GM12878 (cell line): ENCODE data around the gene OR2B6. TPM values are rescaled to one million over a fixed set of nuclear protein-coding genes. Genes with fewer than 3 reads are reported as not detected.

Experiments
- ATAC-seq: fragments of 200-7000 bp; cut with Tn5 transposase; 3 replicates; pipeline ENCODE4 v1.9.1; 2020; ENCODE audit warnings: mild to moderate bottlenecking, moderate library complexity
- BruUV-seq: library from RNA; stranded (reverse); fragments of 400-500 nt; replicated peaks from 2 replicates; lab custom pipeline; 2021; lab: Mats Ljungman, UMichigan
- CTCF ChIA-PET: fragments of 300-600 bp; sonication (Branson Sonifier 250); formaldehyde crosslinking; extraction: SDS; loops from one replicate; lab custom pipeline; 2021; ENCODE audit warnings: inconsistent platforms; lab: Yijun Ruan, JAX
- POLR2A ChIA-PET: fragments of 350-600 bp; formaldehyde crosslinking; extraction: SDS; loops from one replicate; lab custom pipeline; 2021; ENCODE audit warnings: inconsistent platforms; lab: Charles Lee
- RAD21 ChIA-PET: fragments of 300-600 bp; sonication (Branson Sonifier 250); formaldehyde crosslinking; loops from one replicate; lab custom pipeline; 2023; ENCODE audit warnings: antibody characterized with exemption; ENCODE audit not compliant: unreplicated experiment; lab: Charles Lee
- SMC1A ChIA-PET: fragments of 300-600 bp; sonication (Branson Sonifier 250); formaldehyde crosslinking; loops from one replicate; lab custom pipeline; 2023; ENCODE audit not compliant: unreplicated experiment, uncharacterized antibody; lab: Charles Lee
- DNase-seq: peaks from one replicate; pipeline ENCODE4 v3.0.0-alpha.2; 2011; ENCODE audit warnings: low read depth, low spot score
- FAIRE-seq: peaks from 3 replicates; lab custom pipeline; 2011; peaks lifted over from hg19 to GRCh38; lab: Jason Lieb, UNC
- H2AFZ ChIP-seq: 2 replicates; pipeline ENCODE4 v1.6.0; 2011; ENCODE audit warnings: low read depth, low read length, control low read depth; ENCODE audit not compliant: control insufficient read depth
- H3K27ac ChIP-seq: 2 replicates; pipeline ENCODE4 v1.5.1; 2011; ENCODE audit warnings: control low read depth; ENCODE audit not compliant: control insufficient read depth, insufficient read depth
- H3K27me3 ChIP-seq, 2 experiments: replicated peaks in 1 of 2; 2 replicates each; pipeline versions ENCODE4 v1.6.0 to v1.6.1; 2011; ENCODE audit warnings: low read length in 1 of 2; ENCODE audit not compliant: control insufficient read depth in 2 of 2, insufficient read depth in 2 of 2
- H3K36me3 ChIP-seq, 2 experiments: 2 replicates each; pipeline ENCODE4 v1.5.1; 2011; ENCODE audit warnings: low read length in 1 of 2; ENCODE audit not compliant: control insufficient read depth in 2 of 2, insufficient read depth in 2 of 2
- H3K4me1 ChIP-seq: 2 replicates; pipeline ENCODE4 v1.6.1; 2011; ENCODE audit warnings: mild to moderate bottlenecking, low read length, moderate library complexity, mixed read lengths; ENCODE audit not compliant: control insufficient read depth, insufficient read depth
- H3K4me2 ChIP-seq: 2 replicates; pipeline ENCODE4 v1.6.0; 2011; ENCODE audit warnings: control low read depth; ENCODE audit not compliant: control insufficient read depth, insufficient read depth
- H3K4me3 ChIP-seq: fragments of 200-600 bp; sonication (generic); 2 replicates; pipeline ENCODE4 v1.5.1; 2016
- H3K79me2 ChIP-seq: 2 replicates; pipeline ENCODE4 v1.6.0; 2011; ENCODE audit warnings: low read length; ENCODE audit not compliant: control insufficient read depth, insufficient read depth
- H3K9ac ChIP-seq: 2 replicates; pipeline ENCODE4 v1.8.0; 2011; ENCODE audit warnings: low read length, control low read depth, mixed read lengths; ENCODE audit not compliant: control insufficient read depth, insufficient read depth
- H3K9me3 ChIP-seq: replicated peaks from 3 replicates; pipeline ENCODE4 v1.5.1; 2011; ENCODE audit warnings: mild to moderate bottlenecking, low read length; ENCODE audit not compliant: control insufficient read depth, insufficient read depth
- H4K20me1 ChIP-seq: 2 replicates; pipeline ENCODE4 v1.6.0; 2011; ENCODE audit not compliant: control insufficient read depth, insufficient read depth
- CREB1 ChIP-seq: IDR thresholded peaks from 2 replicates; pipeline ENCODE4 v1.6.1; 2012; ENCODE audit warnings: low read depth, mild to moderate bottlenecking, inconsistent platforms
- ETV6 ChIP-seq, 2 experiments: fragments of 450-650 bp in 1 of 2; IDR thresholded peaks in 1 of 2; conservative IDR thresholded peaks in 1 of 2; 2 replicates each; pipeline ENCODE4 v1.6.1; 2014; ENCODE audit warnings: antibody characterized with exemption in 1 of 2, borderline replicate concordance in 1 of 2, low read depth in 1 of 2, mild to moderate bottlenecking in 1 of 2, moderate library complexity in 1 of 2
- EZH2 ChIP-seq: IDR thresholded peaks from 2 replicates; pipeline ENCODE4 v1.6.1; 2012; ENCODE audit warnings: low read depth, mild to moderate bottlenecking, control low read depth, inconsistent platforms, low read length, borderline replicate concordance; ENCODE audit not compliant: control insufficient read depth
- JUNB ChIP-seq: IDR thresholded peaks from 2 replicates; pipeline ENCODE4 v1.6.1; 2016; ENCODE audit warnings: antibody characterized with exemption, mild to moderate bottlenecking
- KLF5 ChIP-seq: fragments of 450-650 bp; IDR thresholded peaks from 2 replicates; pipeline ENCODE4 v1.6.1; 2014; ENCODE audit warnings: mild to moderate bottlenecking; ENCODE audit not compliant: partially characterized antibody
- NBN ChIP-seq: fragments of 450-650 bp; IDR thresholded peaks from 2 replicates; pipeline ENCODE4 v1.6.1; 2016
- NFXL1 ChIP-seq: fragments of 450-650 bp; IDR thresholded peaks from 2 replicates; pipeline ENCODE4 v1.6.1; 2017; ENCODE audit warnings: antibody characterized with exemption, mild to moderate bottlenecking, borderline replicate concordance
- RAD51 ChIP-seq: fragments of 450-650 bp; IDR thresholded peaks from 2 replicates; pipeline ENCODE4 v1.6.1; 2016; ENCODE audit warnings: moderate library complexity, mild to moderate bottlenecking, inconsistent platforms
- SIN3A ChIP-seq: IDR thresholded peaks from 2 replicates; pipeline ENCODE4 v1.6.1; 2012; ENCODE audit warnings: low read depth, low read length, improper control_type of control experiment
- SPI1 ChIP-seq: IDR thresholded peaks from 2 replicates; pipeline ENCODE4 v1.6.1; 2011; ENCODE audit warnings: low read depth, mild to moderate bottlenecking, low read length, moderate library complexity, borderline replicate concordance; ENCODE audit not compliant: insufficient read depth
- ZNF274 ChIP-seq: IDR thresholded peaks from one replicate; pipeline ENCODE4 v1.8.0; 2011; ENCODE audit not compliant: insufficient read length, insufficient read depth
- WGBS: methylation state at CpG from one replicate; pipeline ENCODE4 v1.1.6; 2016; ENCODE audit warnings: low lambda C conversion rate; ENCODE audit not compliant: insufficient replicate concordance, insufficient coverage; ENCODE audit errors: missing lambda C conversion rate; 5-methylcytosine and 5-hydroxymethylcytosine counted together
- in situ Hi-C: fragments of 300-500 bp; cut with MboI; formaldehyde crosslinking; loops from 9 replicates; pipeline ENCODE4 v1.14.3; 2018; ENCODE audit warnings: mixed read lengths
- intact Hi-C: fragments of 100-400 bp; cut with micrococcal nuclease; formaldehyde crosslinking; loops from one replicate; pipeline ENCODE4 v1.14.2; 2022; ENCODE audit not compliant: unreplicated experiment
- polyA plus RNA-seq, 11 experiments: library from polyadenylated mRNA; depleted of rRNA in 4 of 11; unstranded in 6 of 11; stranded (reverse) in 5 of 11; fragments of >200 nt; fragmentation: Nextera tagmentation in 4 of 11; fragmentation: Illumina TruSeq in 1 of 11; extraction: Ambion mirVana in 4 of 11; extraction: Trizol in 1 of 11; gene quantifications; 1 replicate in 1 of 11; 2 replicates in 10 of 11; pipeline versions ENCODE4 v1.2.1 to v1.2.3, GENCODE V29; 2011 to 2016; ENCODE audit warnings: inconsistent platforms in 2 of 11, missing spikeins in 2 of 11, low read depth in 1 of 11
- total RNA-seq, 4 experiments: library from RNA; depleted of rRNA in 3 of 4; stranded (reverse); fragments of >200 nt in 3 of 4; fragmentation: Illumina TruSeq in 1 of 4; extraction: Trizol in 1 of 4; gene quantifications; 2 replicates each; pipeline versions ENCODE4 v1.2.1 to v1.2.3, GENCODE V29; 2013 to 2021
- TF ChIP-seq, protein P1 (sequence below): fragments of 450-650 bp; IDR thresholded peaks from 2 replicates; pipeline ENCODE4 v1.6.1; 2017; ENCODE audit warnings: borderline replicate concordance
- TF ChIP-seq, protein P2 (sequence below): IDR thresholded peaks from 2 replicates; pipeline ENCODE4 v1.6.1; 2012; ENCODE audit warnings: low read length, inconsistent platforms
- TF ChIP-seq, protein P3 (sequence below): fragments of 150-350 bp; IDR thresholded peaks from 2 replicates; pipeline ENCODE4 v1.6.1; 2014; ENCODE audit warnings: mild to moderate bottlenecking, low read depth, low read length
- TF ChIP-seq, protein P4 (sequence below): IDR thresholded peaks from 2 replicates; pipeline ENCODE4 v1.6.1; 2011; ENCODE audit warnings: borderline replicate concordance, low read depth, mild to moderate bottlenecking, moderate library complexity, low read length; ENCODE audit not compliant: insufficient read depth, poor library complexity, severe bottlenecking

OR2B6 gene
- total and polyA plus RNA-seq, 10 of the 15 experiments (the other 5 are each of a cell fraction or from before 2014, with no cell fraction given): 0.29 to 10.3 (median 1.4) TPM; not detected in 1

DNA sequence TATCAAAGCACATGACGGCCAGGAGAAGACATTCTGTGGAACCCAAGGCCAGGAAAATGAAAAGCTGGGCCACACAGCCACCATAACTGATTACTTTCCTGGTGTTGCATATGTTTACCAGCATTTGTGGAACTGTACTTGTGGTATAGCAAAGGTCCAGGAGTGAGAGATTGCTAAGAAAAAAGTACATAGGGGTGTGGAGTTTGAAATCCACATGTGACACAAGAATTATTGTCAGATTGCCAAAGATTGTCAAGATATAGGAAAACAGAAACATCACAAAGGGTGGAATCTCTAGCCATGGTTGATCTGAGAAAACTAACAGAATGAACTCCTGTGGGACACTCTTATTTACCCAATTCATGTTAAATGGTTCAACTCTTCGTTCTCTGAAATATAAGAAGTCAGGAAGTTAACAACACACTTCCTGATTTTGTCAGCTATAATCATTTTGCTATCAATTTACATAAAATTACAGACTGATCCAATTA is 45.0 kb upstream of the OR2B6 start, which contains the start of gene OR2B2:
TSS of gene OR2B2 (minus strand) at position 441 of the 491 bp plus-strand sequence. CDS start at position 364, 77 bp downstream.
- RAD21 ChIA-PET: interaction anchor here (0.7 kb wide), 1 partner anchor 193 kb away, joined by 6 read pairs; no protein-coding TSS in a partner anchor
- Histone ChIP-seq H3K9me3 (no peaks in the 10 kb centered on the region), H3K27ac (no peak within 1 kb of the TSS), H3K4me2 (no peak within 1 kb of the TSS), H2AFZ (no peak within 1 kb of the TSS), H3K27me3 (no peaks in the 10 kb centered on the region), H3K79me2 (no peaks in the 10 kb centered on the region), H3K4me3 (no peak within 1 kb of the TSS), H3K9ac (no peak within 1 kb of the TSS), H3K36me3 (no peaks in the 10 kb centered on the region), H3K4me1 (no peaks in the 10 kb centered on the region), H4K20me1 (no peaks in the 10 kb centered on the region)
- ATAC-seq: no peak
- WGBS: 31% methylated on average over 2 of the region's 2 CpGs
- intact Hi-C loops (no loop called here), in situ Hi-C loops (no loop called here)
- POLR2A ChIA-PET: no interaction called here
- no peak for DNase-seq
- SMC1A ChIA-PET: interaction anchor here (0.6 to 1.5 kb wide), 3 partner anchors 13 to 444 kb away, joined by 3 read pairs; no protein-coding TSS in a partner anchor
- TF ChIP-seq NFXL1 (no peak), CREB1 (no peak), SPI1 (no peak), KLF5 (no peak), RAD51 (no peak), ETV6 (conservative IDR thresholded peaks at IDR 0.05 in 1 of 2, IDR thresholded peaks at IDR 0.05 in 1 of 2; ENCODE audit: borderline replicate concordance in 1 of 2, low read depth in 1 of 2) (no peak), ZNF274 (no peak), EZH2 (no peak), JUNB (no peak), NBN (no peak), SIN3A (no peak)
- TF ChIP-seq, protein P1, sequence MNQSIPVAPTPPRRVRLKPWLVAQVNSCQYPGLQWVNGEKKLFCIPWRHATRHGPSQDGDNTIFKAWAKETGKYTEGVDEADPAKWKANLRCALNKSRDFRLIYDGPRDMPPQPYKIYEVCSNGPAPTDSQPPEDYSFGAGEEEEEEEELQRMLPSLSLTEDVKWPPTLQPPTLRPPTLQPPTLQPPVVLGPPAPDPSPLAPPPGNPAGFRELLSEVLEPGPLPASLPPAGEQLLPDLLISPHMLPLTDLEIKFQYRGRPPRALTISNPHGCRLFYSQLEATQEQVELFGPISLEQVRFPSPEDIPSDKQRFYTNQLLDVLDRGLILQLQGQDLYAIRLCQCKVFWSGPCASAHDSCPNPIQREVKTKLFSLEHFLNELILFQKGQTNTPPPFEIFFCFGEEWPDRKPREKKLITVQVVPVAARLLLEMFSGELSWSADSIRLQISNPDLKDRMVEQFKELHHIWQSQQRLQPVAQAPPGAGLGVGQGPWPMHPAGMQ: no peak
- TF ChIP-seq, protein P2, sequence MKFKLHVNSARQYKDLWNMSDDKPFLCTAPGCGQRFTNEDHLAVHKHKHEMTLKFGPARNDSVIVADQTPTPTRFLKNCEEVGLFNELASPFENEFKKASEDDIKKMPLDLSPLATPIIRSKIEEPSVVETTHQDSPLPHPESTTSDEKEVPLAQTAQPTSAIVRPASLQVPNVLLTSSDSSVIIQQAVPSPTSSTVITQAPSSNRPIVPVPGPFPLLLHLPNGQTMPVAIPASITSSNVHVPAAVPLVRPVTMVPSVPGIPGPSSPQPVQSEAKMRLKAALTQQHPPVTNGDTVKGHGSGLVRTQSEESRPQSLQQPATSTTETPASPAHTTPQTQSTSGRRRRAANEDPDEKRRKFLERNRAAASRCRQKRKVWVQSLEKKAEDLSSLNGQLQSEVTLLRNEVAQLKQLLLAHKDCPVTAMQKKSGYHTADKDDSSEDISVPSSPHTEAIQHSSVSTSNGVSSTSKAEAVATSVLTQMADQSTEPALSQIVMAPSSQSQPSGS: no peak
- TF ChIP-seq, protein P3, sequence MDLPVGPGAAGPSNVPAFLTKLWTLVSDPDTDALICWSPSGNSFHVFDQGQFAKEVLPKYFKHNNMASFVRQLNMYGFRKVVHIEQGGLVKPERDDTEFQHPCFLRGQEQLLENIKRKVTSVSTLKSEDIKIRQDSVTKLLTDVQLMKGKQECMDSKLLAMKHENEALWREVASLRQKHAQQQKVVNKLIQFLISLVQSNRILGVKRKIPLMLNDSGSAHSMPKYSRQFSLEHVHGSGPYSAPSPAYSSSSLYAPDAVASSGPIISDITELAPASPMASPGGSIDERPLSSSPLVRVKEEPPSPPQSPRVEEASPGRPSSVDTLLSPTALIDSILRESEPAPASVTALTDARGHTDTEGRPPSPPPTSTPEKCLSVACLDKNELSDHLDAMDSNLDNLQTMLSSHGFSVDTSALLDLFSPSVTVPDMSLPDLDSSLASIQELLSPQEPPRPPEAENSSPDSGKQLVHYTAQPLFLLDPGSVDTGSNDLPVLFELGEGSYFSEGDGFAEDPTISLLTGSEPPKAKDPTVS: no peak
- TF ChIP-seq, protein P4, sequence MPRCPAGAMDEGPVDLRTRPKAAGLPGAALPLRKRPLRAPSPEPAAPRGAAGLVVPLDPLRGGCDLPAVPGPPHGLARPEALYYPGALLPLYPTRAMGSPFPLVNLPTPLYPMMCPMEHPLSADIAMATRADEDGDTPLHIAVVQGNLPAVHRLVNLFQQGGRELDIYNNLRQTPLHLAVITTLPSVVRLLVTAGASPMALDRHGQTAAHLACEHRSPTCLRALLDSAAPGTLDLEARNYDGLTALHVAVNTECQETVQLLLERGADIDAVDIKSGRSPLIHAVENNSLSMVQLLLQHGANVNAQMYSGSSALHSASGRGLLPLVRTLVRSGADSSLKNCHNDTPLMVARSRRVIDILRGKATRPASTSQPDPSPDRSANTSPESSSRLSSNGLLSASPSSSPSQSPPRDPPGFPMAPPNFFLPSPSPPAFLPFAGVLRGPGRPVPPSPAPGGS: no peak
- no TSS peak for BruUV-seq
- FAIRE-seq: no peak
- CTCF ChIA-PET: interaction anchor here (1.1 to 1.3 kb wide), 2 partner anchors 18 to 444 kb away, joined by 3 read pairs; no protein-coding TSS in a partner anchor
